ENCODE results near the gene ID1. TPM values are rescaled to one million over a fixed set of nuclear protein-coding genes. Genes with fewer than 3 reads are reported as not detected.

The ID1 gene
- polyA plus RNA-seq, 2 donors: 158 to 489 TPM

GRCh38 chr20:31581391-31581790, 23.7 kb upstream of the ID1 start:
- Histone ChIP-seq H3K9me3 (ENCODE audit: control insufficient read depth in 2 of 2, insufficient read depth in 1 of 2, low read depth in 1 of 2, low read length in 1 of 2) (no peaks in the 10 kb centered on the region), H3K27ac (ENCODE audit: low read depth in 2 of 2, low read length in 1 of 2) (no peak overlapping the region), H3K4me3 (ENCODE audit: low read depth in 1 of 2, low read length in 2 of 2) (no peak overlapping the region), H3K36me3 (ENCODE audit: control insufficient read depth in 2 of 2, insufficient read depth in 2 of 2, low read length in 1 of 2) (no peaks in the 10 kb centered on the region), H3K27me3 (ENCODE audit: control insufficient read depth in 1 of 2, insufficient read depth in 2 of 2, low read length in 2 of 2) (no peaks in the 10 kb centered on the region), H3K4me1 (ENCODE audit: control insufficient read depth in 2 of 2, insufficient read depth in 2 of 2, low read length in 1 of 2) (no peaks in the 10 kb centered on the region)
- 81 to 87% methylated on average over 13 of the region's 13 CpGs for WGBS, 2 donors

GRCh38 chr20:31587545-31588389, 17.3 kb upstream of the ID1 start:
- Histone ChIP-seq H3K36me3 (ENCODE audit: control insufficient read depth in 2 of 2, insufficient read depth in 2 of 2, low read length in 1 of 2) (no peaks in the 10 kb centered on the region), H3K4me3 (ENCODE audit: low read depth in 1 of 2, low read length in 2 of 2) (peak overlapping the region; percentile 21 to 43), H3K27me3 (ENCODE audit: control insufficient read depth in 1 of 2, insufficient read depth in 2 of 2, low read length in 2 of 2) (no peaks in the 10 kb centered on the region), H3K9me3 (ENCODE audit: control insufficient read depth in 2 of 2, insufficient read depth in 1 of 2, low read depth in 1 of 2, low read length in 1 of 2) (no peaks in the 10 kb centered on the region), H3K4me1 (ENCODE audit: control insufficient read depth in 2 of 2, insufficient read depth in 2 of 2, low read length in 1 of 2) (peaks cover 0 to 4% of the 10 kb centered on the region in 2 donors), H3K27ac (ENCODE audit: low read depth in 2 of 2, low read length in 1 of 2) (peak overlapping the region; percentile 87 to 97)
- WGBS, 2 donors: 2 to 5% methylated on average over 66 to 76 of the region's 76 CpGs

GRCh38 chr20:31590717-31591225, 14.3 kb upstream of the ID1 start:
- Histone ChIP-seq H3K36me3 (ENCODE audit: control insufficient read depth in 2 of 2, insufficient read depth in 2 of 2, low read length in 1 of 2) (no peaks in the 10 kb centered on the region), H3K9me3 (ENCODE audit: control insufficient read depth in 2 of 2, insufficient read depth in 1 of 2, low read depth in 1 of 2, low read length in 1 of 2) (no peaks in the 10 kb centered on the region), H3K27ac (ENCODE audit: low read depth in 2 of 2, low read length in 1 of 2) (peak overlapping the region; percentile 68 to 91), H3K27me3 (ENCODE audit: control insufficient read depth in 1 of 2, insufficient read depth in 2 of 2, low read length in 2 of 2) (no peaks in the 10 kb centered on the region), H3K4me3 (ENCODE audit: low read depth in 1 of 2, low read length in 2 of 2) (no peak overlapping the region), H3K4me1 (ENCODE audit: control insufficient read depth in 2 of 2, insufficient read depth in 2 of 2, low read length in 1 of 2) (peaks cover 3 to 20% of the 10 kb centered on the region in 2 donors)
- WGBS, 2 donors: 85 to 87% methylated on average over 7 of the region's 7 CpGs

GRCh38 chr20:31593221-31594001, 11.7 kb upstream of the ID1 start:
- Histone ChIP-seq H3K4me1 (ENCODE audit: control insufficient read depth in 2 of 2, insufficient read depth in 2 of 2, low read length in 1 of 2) (peaks cover 3 to 22% of the 10 kb centered on the region in 2 donors), H3K9me3 (ENCODE audit: control insufficient read depth in 2 of 2, insufficient read depth in 1 of 2, low read depth in 1 of 2, low read length in 1 of 2) (no peaks in the 10 kb centered on the region), H3K27me3 (ENCODE audit: control insufficient read depth in 1 of 2, insufficient read depth in 2 of 2, low read length in 2 of 2) (no peaks in the 10 kb centered on the region), H3K36me3 (ENCODE audit: control insufficient read depth in 2 of 2, insufficient read depth in 2 of 2, low read length in 1 of 2) (no peaks in the 10 kb centered on the region), H3K4me3 (ENCODE audit: low read depth in 1 of 2, low read length in 2 of 2) (no peak overlapping the region), H3K27ac (ENCODE audit: low read depth in 2 of 2, low read length in 1 of 2) (peak overlapping the region; percentile 95 to 99)
- WGBS, 2 donors: 50 to 61% methylated on average over 11 of the region's 11 CpGs

GRCh38 chr20:31594002-31594557, 11.0 kb upstream of the ID1 start:
- Histone ChIP-seq H3K27me3 (ENCODE audit: control insufficient read depth in 1 of 2, insufficient read depth in 2 of 2, low read length in 2 of 2) (no peaks in the 10 kb centered on the region), H3K4me1 (ENCODE audit: control insufficient read depth in 2 of 2, insufficient read depth in 2 of 2, low read length in 1 of 2) (peaks cover 3 to 22% of the 10 kb centered on the region in 2 donors), H3K9me3 (ENCODE audit: control insufficient read depth in 2 of 2, insufficient read depth in 1 of 2, low read depth in 1 of 2, low read length in 1 of 2) (no peaks in the 10 kb centered on the region), H3K4me3 (ENCODE audit: low read depth in 1 of 2, low read length in 2 of 2) (no peak overlapping the region), H3K27ac (ENCODE audit: low read depth in 2 of 2, low read length in 1 of 2) (peak overlapping the region; percentile 95 to 99), H3K36me3 (ENCODE audit: control insufficient read depth in 2 of 2, insufficient read depth in 2 of 2, low read length in 1 of 2) (no peaks in the 10 kb centered on the region)
- 74 to 83% methylated on average over 13 of the region's 13 CpGs for WGBS, 2 donors

GRCh38 chr20:31594558-31595379, 10.3 kb upstream of the ID1 start:
- no peaks in the 10 kb centered on the region for H3K9me3 ChIP-seq (ENCODE audit: control insufficient read depth in 2 of 2, insufficient read depth in 1 of 2, low read depth in 1 of 2, low read length in 1 of 2)
- H3K4me1 ChIP-seq (ENCODE audit: control insufficient read depth in 2 of 2, insufficient read depth in 2 of 2, low read length in 1 of 2): peaks cover 3 to 22% of the 10 kb centered on the region in 2 donors
- no peaks in the 10 kb centered on the region for H3K27me3 ChIP-seq (ENCODE audit: control insufficient read depth in 1 of 2, insufficient read depth in 2 of 2, low read length in 2 of 2)
- 74 to 75% methylated on average over 11 of the region's 11 CpGs for WGBS, 2 donors
- no peak overlapping the region for H3K4me3 ChIP-seq (ENCODE audit: low read depth in 1 of 2, low read length in 2 of 2)
- peak overlapping the region; percentile 95 to 99 for H3K27ac ChIP-seq (ENCODE audit: low read depth in 2 of 2, low read length in 1 of 2)
- no peaks in the 10 kb centered on the region for H3K36me3 ChIP-seq (ENCODE audit: control insufficient read depth in 2 of 2, insufficient read depth in 2 of 2, low read length in 1 of 2)

GRCh38 chr20:31595380-31595653, 9.8 kb upstream of the ID1 start:
- peaks cover 3 to 22% of the 10 kb centered on the region in 2 donors for H3K4me1 ChIP-seq (ENCODE audit: control insufficient read depth in 2 of 2, insufficient read depth in 2 of 2, low read length in 1 of 2)
- peak overlapping the region; percentile 95 to 99 for H3K27ac ChIP-seq (ENCODE audit: low read depth in 2 of 2, low read length in 1 of 2)
- no peaks in the 10 kb centered on the region for H3K36me3 ChIP-seq (ENCODE audit: control insufficient read depth in 2 of 2, insufficient read depth in 2 of 2, low read length in 1 of 2)
- no peak overlapping the region for H3K4me3 ChIP-seq (ENCODE audit: low read depth in 1 of 2, low read length in 2 of 2)
- WGBS, 2 donors: 70 to 76% methylated on average over 3 of the region's 3 CpGs
- H3K9me3 ChIP-seq (ENCODE audit: control insufficient read depth in 2 of 2, insufficient read depth in 1 of 2, low read depth in 1 of 2, low read length in 1 of 2): no peaks in the 10 kb centered on the region
- H3K27me3 ChIP-seq (ENCODE audit: control insufficient read depth in 1 of 2, insufficient read depth in 2 of 2, low read length in 2 of 2): no peaks in the 10 kb centered on the region

- Histone ChIP-seq H3K27me3 (ENCODE audit: control insufficient read depth in 1 of 2, insufficient read depth in 2 of 2, low read length in 2 of 2) (no peaks in the 10 kb centered on the region), H3K4me1 (ENCODE audit: control insufficient read depth in 2 of 2, insufficient read depth in 2 of 2, low read length in 1 of 2) (peaks cover 3 to 22% of the 10 kb centered on the region in 2 donors)
- 37 to 40% methylated on average over 15 of the region's 15 CpGs for WGBS, 2 donors
Measured at GRCh38 chr20:31595654-31596411, 9.3 kb upstream of the ID1 start.

More at GRCh38 chr20:31595654-31596411, 9.3 kb upstream of the ID1 start:
- Histone ChIP-seq H3K4me3 (ENCODE audit: low read depth in 1 of 2, low read length in 2 of 2) (no peak overlapping the region), H3K27ac (ENCODE audit: low read depth in 2 of 2, low read length in 1 of 2) (peak overlapping the region; percentile 95 to 99), H3K36me3 (ENCODE audit: control insufficient read depth in 2 of 2, insufficient read depth in 2 of 2, low read length in 1 of 2) (no peaks in the 10 kb centered on the region), H3K9me3 (ENCODE audit: control insufficient read depth in 2 of 2, insufficient read depth in 1 of 2, low read depth in 1 of 2, low read length in 1 of 2) (no peaks in the 10 kb centered on the region)

Measured in esophagus (tissue), 2 donors.